GM10266 (cell line): ENCODE data around the gene EFCAB13.
"Not testable (repeated sequence)": the region's sequence is repeated elsewhere in the genome, so short reads cannot be mapped to it uniquely, and the experiment has no call there.

Experiments used
- DNase-seq: peaks from one replicate; pipeline ENCODE4 v3.0.0; 2012; ENCODE audit errors: extremely low spot score
- TF ChIP-seq, protein P1 (sequence below): IDR thresholded peaks from 2 replicates; pipeline ENCODE4 v1.5.1; 2012; ENCODE audit warnings: mild to moderate bottlenecking, low read depth; ENCODE audit not compliant: control insufficient read depth, insufficient read depth; ENCODE audit errors: missing control alignments

EFCAB13 gene

DNA sequence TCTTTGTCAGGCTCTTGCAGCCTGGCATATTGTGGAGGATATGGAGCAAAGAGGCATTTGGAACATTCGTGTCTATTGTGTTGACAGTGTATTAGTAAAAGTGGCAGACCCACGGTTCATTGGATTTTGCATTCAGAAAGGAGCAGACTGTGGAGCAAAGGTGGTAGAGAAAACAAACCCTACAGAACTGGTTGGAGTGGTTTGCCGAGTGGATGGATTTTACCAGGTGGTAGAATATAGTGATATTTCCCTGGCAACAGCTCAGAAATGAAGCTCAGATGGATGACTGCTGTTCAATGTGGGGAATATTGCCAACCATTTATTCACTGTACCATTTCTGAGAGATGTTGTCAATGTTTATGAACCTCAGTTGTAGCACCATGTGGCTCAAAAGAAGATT is 44.5 kb downstream of the EFCAB13 start:
- no peak for DNase-seq
- TF ChIP-seq, protein P1, sequence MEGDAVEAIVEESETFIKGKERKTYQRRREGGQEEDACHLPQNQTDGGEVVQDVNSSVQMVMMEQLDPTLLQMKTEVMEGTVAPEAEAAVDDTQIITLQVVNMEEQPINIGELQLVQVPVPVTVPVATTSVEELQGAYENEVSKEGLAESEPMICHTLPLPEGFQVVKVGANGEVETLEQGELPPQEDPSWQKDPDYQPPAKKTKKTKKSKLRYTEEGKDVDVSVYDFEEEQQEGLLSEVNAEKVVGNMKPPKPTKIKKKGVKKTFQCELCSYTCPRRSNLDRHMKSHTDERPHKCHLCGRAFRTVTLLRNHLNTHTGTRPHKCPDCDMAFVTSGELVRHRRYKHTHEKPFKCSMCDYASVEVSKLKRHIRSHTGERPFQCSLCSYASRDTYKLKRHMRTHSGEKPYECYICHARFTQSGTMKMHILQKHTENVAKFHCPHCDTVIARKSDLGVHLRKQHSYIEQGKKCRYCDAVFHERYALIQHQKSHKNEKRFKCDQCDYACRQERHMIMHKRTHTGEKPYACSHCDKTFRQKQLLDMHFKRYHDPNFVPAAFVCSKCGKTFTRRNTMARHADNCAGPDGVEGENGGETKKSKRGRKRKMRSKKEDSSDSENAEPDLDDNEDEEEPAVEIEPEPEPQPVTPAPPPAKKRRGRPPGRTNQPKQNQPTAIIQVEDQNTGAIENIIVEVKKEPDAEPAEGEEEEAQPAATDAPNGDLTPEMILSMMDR, result no peak

DNA sequence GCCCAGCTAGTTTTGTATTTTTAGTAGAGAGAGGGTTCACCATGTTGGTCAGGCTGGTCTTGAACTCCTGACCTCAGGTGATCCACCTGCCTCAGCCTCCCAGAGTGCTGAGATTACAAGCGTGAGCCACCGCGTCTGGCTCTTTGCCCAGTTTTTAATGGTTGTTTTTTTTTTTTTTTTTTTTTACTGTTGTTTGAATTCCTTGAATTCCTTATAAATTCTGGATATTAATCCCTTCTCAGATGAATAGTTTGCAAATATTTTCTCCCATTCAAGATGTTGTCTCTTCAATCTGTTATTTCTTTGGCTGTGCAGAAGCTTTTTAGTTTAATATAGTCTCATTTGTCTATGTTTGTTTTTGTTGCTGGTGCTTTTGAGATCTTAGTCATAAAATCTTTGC is 47.1 kb downstream of the EFCAB13 start:
- not testable (repeated sequence) for DNase-seq

DNA sequence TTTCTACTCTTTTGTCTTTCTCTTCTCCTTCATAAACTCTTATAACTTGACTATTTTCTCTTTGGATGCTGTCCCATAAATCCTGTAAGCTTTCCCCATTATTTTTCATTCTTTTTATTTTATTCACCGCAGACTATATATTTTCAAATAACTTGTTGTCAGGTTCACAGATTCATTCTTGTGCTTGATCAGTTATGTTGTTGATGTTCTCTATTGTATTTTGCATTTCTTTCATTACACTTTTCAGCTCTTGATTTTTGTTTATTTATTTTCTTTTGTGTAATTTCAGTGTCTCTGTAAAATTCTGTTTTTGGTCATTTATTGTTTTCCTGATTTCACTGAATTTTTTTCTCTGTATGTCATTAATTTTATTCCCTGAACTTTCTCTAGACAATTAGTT is 49.2 kb downstream of the EFCAB13 start:
- TF ChIP-seq, protein P1, result no peak
- DNase-seq, result no peak

DNA sequence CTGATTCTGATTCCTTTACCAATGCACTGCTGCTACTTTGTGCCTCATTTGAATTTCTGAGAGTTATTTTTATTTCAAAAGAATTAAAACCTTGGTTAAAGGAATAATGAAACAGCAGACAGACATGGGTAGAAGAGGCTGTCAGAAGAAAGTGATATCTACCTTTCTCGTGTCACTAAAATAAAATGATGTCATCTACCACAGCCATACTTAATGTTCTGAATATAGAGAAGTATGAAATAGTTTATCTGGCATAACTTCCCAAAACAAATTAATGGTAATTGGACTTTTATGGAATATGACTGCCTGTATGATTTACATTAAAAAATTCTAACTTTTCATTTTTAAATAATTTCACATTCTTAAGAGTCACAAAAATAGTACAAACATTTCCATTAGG is 52.5 kb downstream of the EFCAB13 start:
- DNase-seq, result no peak
- TF ChIP-seq, protein P1, result no peak

DNA sequence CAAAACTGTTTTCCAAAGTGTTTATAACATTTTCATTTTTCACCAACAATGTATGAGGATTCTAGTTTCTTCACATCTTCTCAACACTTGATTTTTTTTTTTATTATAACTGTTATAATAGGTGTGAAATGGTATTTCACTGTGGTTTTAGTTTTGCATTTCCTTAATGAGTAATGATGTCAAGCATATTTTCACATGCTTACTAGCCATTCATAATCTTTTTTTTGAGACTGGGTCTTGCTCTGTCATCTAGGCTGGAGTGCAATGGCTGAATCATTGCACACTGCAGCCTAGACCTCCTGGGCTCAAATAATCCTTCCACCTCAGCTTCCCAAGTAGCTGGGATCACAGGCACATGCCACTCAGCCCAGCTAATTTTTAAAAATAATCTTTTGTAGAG is 65.1 kb downstream of the EFCAB13 start:
- DNase-seq, result no peak
- TF ChIP-seq, protein P1, result no peak

DNA sequence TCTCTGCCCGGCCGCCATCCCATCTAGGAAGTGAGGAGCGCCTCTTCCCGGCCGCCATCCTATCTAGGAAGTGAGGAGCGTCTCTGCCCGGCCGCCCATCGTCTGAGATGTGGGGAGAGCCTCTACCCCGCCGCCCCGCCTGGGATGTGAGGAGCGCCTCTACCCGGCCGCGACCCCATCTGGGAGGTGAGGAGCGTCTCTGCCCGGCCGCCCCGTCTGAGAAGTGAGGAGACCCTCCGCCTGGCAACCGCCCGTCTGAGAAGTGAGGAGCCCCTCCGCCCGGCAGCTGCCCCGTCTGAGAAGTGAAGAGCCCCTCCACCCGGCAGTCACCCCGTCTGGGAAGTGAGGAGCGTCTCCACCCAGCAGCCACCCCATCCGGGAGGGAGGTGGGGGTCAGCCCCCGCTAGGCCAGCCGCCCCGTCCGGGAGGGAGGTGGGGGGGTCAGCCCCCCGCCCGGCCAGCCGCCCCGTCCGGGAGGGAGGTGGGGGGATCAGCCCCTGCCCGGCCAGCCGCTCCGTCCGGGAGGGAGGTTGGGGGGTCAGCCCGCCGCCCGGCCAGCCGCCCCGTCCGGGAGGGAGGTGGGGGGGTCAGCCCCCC is 73.9 kb downstream of the EFCAB13 start:
- DNase-seq, result not testable (repeated sequence)

DNA sequence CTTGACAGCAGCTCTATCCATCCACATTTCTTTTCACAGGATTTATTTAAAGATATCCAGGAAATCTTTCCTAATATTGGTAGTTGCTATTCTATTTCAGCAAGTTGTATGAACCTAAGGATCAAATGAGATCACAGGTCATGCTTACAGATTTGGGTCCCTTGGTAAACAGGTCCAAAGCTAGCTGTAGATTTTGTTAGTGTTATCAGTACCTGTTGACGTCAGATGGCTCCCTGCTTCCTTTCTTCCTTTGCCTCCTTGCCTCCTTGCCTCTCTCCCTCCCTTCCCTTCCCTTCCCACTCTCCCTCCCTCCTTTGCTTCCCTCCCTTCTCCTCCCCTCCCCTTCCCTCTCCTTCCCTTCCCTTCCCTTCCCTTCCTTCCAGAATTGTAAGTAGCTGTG is 76.6 kb downstream of the EFCAB13 start:
- DNase-seq, result no peak

DNA sequence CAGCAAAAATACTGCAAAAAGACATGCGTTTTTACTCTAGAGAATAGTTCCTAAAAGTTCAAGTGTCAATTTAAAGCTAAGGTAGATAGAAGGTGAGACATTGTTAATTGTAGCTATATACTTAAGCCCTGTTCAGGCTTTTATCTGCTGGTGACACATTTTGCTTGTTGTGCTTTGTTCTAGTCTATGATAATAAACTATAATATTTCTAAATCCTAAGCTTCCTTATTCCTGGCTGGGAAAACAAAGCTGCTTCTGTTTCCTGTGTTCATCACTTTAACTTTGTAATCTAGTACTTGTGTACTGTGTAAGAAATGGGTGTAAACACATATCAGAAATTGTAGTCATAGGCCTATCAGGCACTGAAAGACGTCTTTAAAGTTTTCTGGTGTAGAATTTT is 77.3 kb downstream of the EFCAB13 start:
- DNase-seq, result no peak
- TF ChIP-seq, protein P1, result no peak

More for the DNA sequence above, 76.6 kb downstream of the EFCAB13 start:
- TF ChIP-seq, protein P1, result no peak
